Measurements from ENCODE around the gene GLI1. TPM values are rescaled to one million over a fixed set of nuclear protein-coding genes. Genes with fewer than 3 reads are reported as not detected.

GLI1 gene
- total RNA-seq, 1 experiment from 2014 or later = 6.4 TPM

GRCh38 chr12:57458665-57459054 lies 925 bp upstream of the GLI1 start:
- ChIA-PET POLR2A (interaction anchor here (1.0 to 1.7 kb wide), 2 partner anchors 10 to 245 kb away, joined by 4 to 6 read pairs; no protein-coding TSS in a partner anchor), CTCF (interaction anchor here (0.6 to 1.7 kb wide), 15 partner anchors 8 to 389 kb away, joined by 3 to 11 read pairs (median 4); partner anchors contain the start of genes DCTN2, LRP1 and SHMT2), RAD21 (ENCODE audit: low non-redundant PET in 1 of 2, low total read pairs in 2 of 2, uncharacterized antibody in 2 of 2, unreplicated experiment in 2 of 2) (interaction anchor here in 1 of 2 experiments (0.6 kb wide), 1 partner anchor 16 kb away, joined by 3 read pairs; no protein-coding TSS in a partner anchor)
- DNase-seq (ENCODE audit: low read depth, low spot score) (no peak), ATAC-seq (no peak)
- H3K4me3 ChIP-seq (replicated peaks in 1 of 2; ENCODE audit: low read depth in 1 of 2, low read length in 2 of 2) = peak overlapping the region; percentile 75
- H2AFZ ChIP-seq (ENCODE audit: low read depth, low read length, poor library complexity, severe bottlenecking) = peak overlapping the region; percentile 94
- H4K20me1 ChIP-seq (ENCODE audit: insufficient read depth) = no peaks in the 10 kb centered on the region
- peak overlapping the region; percentile 65 for H3K27ac ChIP-seq (ENCODE audit: low read depth, low read length)
- TSS peak; percentile 65 for BruUV-seq (replicated peaks)
- peak overlapping the region; percentile 99 for H3K4me2 ChIP-seq (ENCODE audit: low read length)
- intact Hi-C loops (cut with micrococcal nuclease) = loop anchor here (2.0 kb wide), 1 partner anchor 28 kb away; no protein-coding TSS in a partner anchor
- TF ChIP-seq SRF (IDR thresholded peaks at IDR 0.05; ENCODE audit: low read depth) (no peak), YY1 (IDR thresholded peaks at IDR 0.05; ENCODE audit: extremely low read depth, insufficient replicate concordance, low read depth, low read length) (no peak), FOSL1 (IDR thresholded peaks at IDR 0.05; ENCODE audit: low read depth) (no peak), ATF3 (IDR thresholded peaks at IDR 0.05) (no peak), TCF7L2 (IDR thresholded peaks at IDR 0.05; ENCODE audit: borderline replicate concordance, extremely low read depth, insufficient read depth, insufficient read length) (no peak), REST (IDR thresholded peaks at IDR 0.05; ENCODE audit: low read depth) (no peak), EGR1 (IDR thresholded peaks at IDR 0.05; ENCODE audit: low read depth) (no peak), ZNF274 (IDR thresholded peaks at IDR 0.05; ENCODE audit: low read depth, low read length) (no peak), ZFX (IDR thresholded peaks at IDR 0.05) (no peak), ELF1 (IDR thresholded peaks at IDR 0.05; ENCODE audit: borderline replicate concordance, low read depth) (no peak), CEBPB (IDR thresholded peaks at IDR 0.05; ENCODE audit: low read depth) (no peak), MAX (IDR thresholded peaks at IDR 0.05) (no peak)
- H3K9me2 ChIP-seq (ENCODE audit: insufficient read depth) = no peaks in the 10 kb centered on the region
- no peaks in the 10 kb centered on the region for H3K27me3 ChIP-seq (ENCODE audit: insufficient read depth, low read length)
- H3K36me3 ChIP-seq (ENCODE audit: control insufficient read depth in 1 of 2, insufficient read depth in 2 of 2, low read length in 2 of 2) = no peaks in the 10 kb centered on the region
- H3K9ac ChIP-seq (ENCODE audit: low read length) = peak overlapping the region; percentile 57; the same call in 1 of the 2 replicates
- H3K4me1 ChIP-seq (ENCODE audit: control insufficient read depth in 1 of 2, insufficient read depth in 2 of 2, low read length in 2 of 2) = peaks cover 38 to 68% of the 10 kb centered on the region in 2 experiments
- no peaks in the 10 kb centered on the region for H3K79me2 ChIP-seq (ENCODE audit: insufficient read depth, low read length)
- H3K9me3 ChIP-seq (ENCODE audit: control insufficient read depth in 1 of 2, insufficient read depth in 1 of 2, low read depth in 1 of 2, low read length in 2 of 2) = no peaks in the 10 kb centered on the region

Measured in HCT116 (cell line).